ENCODE results near the gene NFKBIE.

NFKBIE gene

GRCh38 chr6:44216677-44217331 lies 48.5 kb downstream of the NFKBIE start, which contains the start of gene MYMX:
TSS of gene MYMX (plus strand) at chr6:44216926. CDS start at chr6:44217472, 546 bp downstream.
- DNase-seq (ENCODE audit: low read depth in 2 of 3, low spot score in 2 of 3): no peak

DNA sequence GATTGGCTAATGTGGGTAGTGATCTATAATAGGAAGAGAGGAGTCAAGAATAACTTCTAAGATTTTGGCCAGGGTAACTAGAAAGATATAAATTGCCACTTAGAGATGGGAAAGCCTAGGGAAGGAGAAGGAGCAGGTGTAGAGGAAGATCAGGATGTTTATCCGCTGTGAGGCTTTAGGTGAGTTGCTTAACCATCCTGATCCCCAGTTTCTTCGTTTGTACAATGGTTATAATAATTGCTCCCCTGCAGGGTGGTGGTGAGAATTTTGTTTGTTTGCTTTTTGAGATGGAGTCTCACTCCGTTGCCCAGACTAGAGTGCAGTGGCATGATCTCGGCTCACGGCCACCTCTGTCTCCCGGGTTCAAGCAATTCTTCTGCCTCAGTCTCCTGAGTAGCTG lies 51.0 kb downstream of the NFKBIE start:
- DNase-seq (ENCODE audit: low read depth in 2 of 3, low spot score in 2 of 3): no peak

- DNase-seq (ENCODE audit: low read depth in 2 of 3, low spot score in 2 of 3): no peak
Observed at GRCh38 chr6:44211284-44211683, 54.1 kb downstream of the NFKBIE start.
